Kidney (tissue), 14 donors: ENCODE results near the gene MAN2A1. TPM values are rescaled to one million over a fixed set of nuclear protein-coding genes. Genes with fewer than 3 reads are reported as not detected.

ENCODE experiments used
- DNase-seq, 5 donors: peaks; one replicate each; pipeline ENCODE4 v3.0.0-alpha.2; 2013 to 2020
- FAIRE-seq: peaks from 2 replicates; lab custom pipeline; 2012; peaks lifted over from hg19 to GRCh38; lab: Jason Lieb, UNC
- H3K27ac ChIP-seq, 2 donors: one replicate each; pipeline ENCODE4 v1.7.0; 2013; ENCODE audit warnings: low read depth in 2 of 2, low read length in 2 of 2, inconsistent platforms in 1 of 2
- H3K27me3 ChIP-seq: one replicate; pipeline ENCODE4 v1.7.1; 2013; ENCODE audit warnings: low read length, inconsistent platforms; ENCODE audit not compliant: control insufficient read depth, insufficient read depth
- H3K36me3 ChIP-seq, 3 donors: one replicate each; pipeline versions ENCODE4 v1.7.0 to v1.7.1; 2013; ENCODE audit warnings: low read length in 3 of 3, control low read depth in 1 of 3, inconsistent platforms in 1 of 3; ENCODE audit not compliant: insufficient read depth in 3 of 3, control insufficient read depth in 2 of 3
- H3K4me1 ChIP-seq, 3 donors: one replicate each; pipeline versions ENCODE4 v1.7.0 to v1.7.1; 2013; ENCODE audit warnings: low read length in 3 of 3, inconsistent platforms in 1 of 3, low read depth in 1 of 3; ENCODE audit not compliant: control insufficient read depth in 2 of 3, insufficient read depth in 2 of 3
- H3K4me3 ChIP-seq, 3 donors: one replicate each; pipeline versions ENCODE4 v1.7.0 to v1.8.1; 2013; ENCODE audit warnings: low read length in 3 of 3, control low read depth in 1 of 3, inconsistent platforms in 1 of 3
- H3K9ac ChIP-seq, 3 donors: one replicate each; pipeline versions ENCODE4 v1.7.0 to v1.7.1; 2013; ENCODE audit warnings: low read length in 3 of 3, control low read depth in 1 of 3, inconsistent platforms in 1 of 3
- H3K9me3 ChIP-seq, 3 donors: one replicate each; pipeline versions ENCODE4 v1.7.0 to v1.7.1; 2013; ENCODE audit warnings: low read length in 3 of 3, control low read depth in 1 of 3, inconsistent platforms in 1 of 3; ENCODE audit not compliant: control insufficient read depth in 2 of 3, insufficient read depth in 1 of 3
- CTCF ChIP-seq: IDR thresholded peaks from 3 replicates; pipeline ENCODE4 v1.5.1; 2012; ENCODE audit warnings: mild to moderate bottlenecking, moderate library complexity, borderline replicate concordance; ENCODE audit not compliant: insufficient read depth; ENCODE audit errors: extremely low read depth
- intact Hi-C: fragments of 100-400 bp; cut with DNase I; formaldehyde crosslinking; loops from one replicate; pipeline ENCODE4 v1.11.1; 2022
- polyA plus RNA-seq: library from polyadenylated mRNA; stranded (reverse); fragments of 350-450 nt; fragmentation: Illumina TruSeq; extraction: RNeasy Lipid Tissue Mini Kit (QIAGEN cat#74804); gene quantifications from one replicate; pipeline ENCODE4 v1.2.3, GENCODE V29; 2014; ENCODE audit warnings: low read depth, low replicate concordance; ENCODE audit not compliant: insufficient read depth
- total RNA-seq: library from RNA; stranded (reverse); fragmentation: NEBNext Ultra II Directional; extraction: Animal tissue kit (Norgen Biotek cat#: 25700); gene quantifications from one replicate; pipeline ENCODE4 v1.2.1, GENCODE V29; 2021
- donor health status: control.
- donor health status: control.
- donor health status: control.
- donor health status: control.
- donor health status: control.
- donor health status: DM: yes; HTN: yes; CAD: no.
- donor health status: Normal renal cell carcinoma (clear cell type).

Gene MAN2A1
- total and polyA plus RNA-seq, 2 donors from 2014 or later, result 12.7 to 69.9 TPM

- H3K9ac ChIP-seq, result no peak overlapping the region
- DNase-seq (no peak), FAIRE-seq (no peak)
- TF ChIP-seq CTCF, result no peak
- H3K9me3 ChIP-seq, result no peaks in the 10 kb centered on the region
- peaks cover 0 to 15% (median 2%) of the 10 kb centered on the region in 3 donors for H3K36me3 ChIP-seq
- H3K4me1 ChIP-seq, result peaks cover 0 to 7% (median 2%) of the 10 kb centered on the region in 3 donors
- intact Hi-C loops, result no loop called here
- H3K27ac ChIP-seq, result no peak overlapping the region
- no peak overlapping the region for H3K4me3 ChIP-seq
- H3K27me3 ChIP-seq, result no peaks in the 10 kb centered on the region
Measured at GRCh38 chr5:109714592-109714991, 24.9 kb downstream of the MAN2A1 start.

DNA sequence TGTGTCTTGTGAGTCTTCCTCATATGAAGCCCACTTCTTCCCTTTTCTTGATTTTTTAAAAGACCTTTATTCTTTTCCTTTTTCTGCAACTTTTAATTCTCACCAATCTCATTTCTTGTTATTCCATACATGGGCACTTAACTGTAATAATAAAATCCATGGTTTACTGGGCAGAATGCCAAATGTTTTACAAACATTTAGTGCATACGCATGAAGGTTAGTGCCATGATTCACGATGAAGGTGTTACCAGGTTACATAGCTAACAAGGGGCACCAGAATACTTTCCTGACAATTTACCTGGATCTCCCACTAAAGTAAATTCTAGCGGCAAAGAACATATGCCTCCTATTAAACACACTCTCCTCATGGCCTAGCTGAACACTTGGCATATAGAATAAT is 28.5 kb downstream of the MAN2A1 start:
- H3K9ac ChIP-seq, result no peak overlapping the region
- intact Hi-C loops, result no loop called here
- FAIRE-seq (no peak), DNase-seq (no peak)
- H3K27ac ChIP-seq, result no peak overlapping the region
- H3K4me3 ChIP-seq, result no peak overlapping the region
- TF ChIP-seq CTCF, result no peak
- H3K9me3 ChIP-seq, result no peaks in the 10 kb centered on the region
- H3K27me3 ChIP-seq, result no peaks in the 10 kb centered on the region
- H3K4me1 ChIP-seq, result peaks cover 0 to 5% (median 2%) of the 10 kb centered on the region in 3 donors
- H3K36me3 ChIP-seq, result peaks cover 0 to 15% (median 2%) of the 10 kb centered on the region in 3 donors

GRCh38 chr5:109718632-109719031 is 28.9 kb downstream of the MAN2A1 start:
- intact Hi-C loops, result no loop called here
- H3K27me3 ChIP-seq, result no peaks in the 10 kb centered on the region
- DNase-seq (no peak), FAIRE-seq (no peak)
- no peak overlapping the region for H3K27ac ChIP-seq
- H3K36me3 ChIP-seq, result peaks cover 0 to 15% (median 2%) of the 10 kb centered on the region in 3 donors
- H3K4me1 ChIP-seq, result peaks cover 0 to 5% (median 2%) of the 10 kb centered on the region in 3 donors
- H3K4me3 ChIP-seq, result no peak overlapping the region
- no peak overlapping the region for H3K9ac ChIP-seq
- no peaks in the 10 kb centered on the region for H3K9me3 ChIP-seq
- no peak for TF ChIP-seq CTCF

- Histone ChIP-seq H3K4me1 (peaks cover 0 to 2% (median 0%) of the 10 kb centered on the region in 3 donors), H3K27me3 (no peaks in the 10 kb centered on the region), H3K4me3 (no peak overlapping the region), H3K27ac (no peak overlapping the region), H3K36me3 (peaks cover 0 to 15% (median 2%) of the 10 kb centered on the region in 3 donors), H3K9me3 (no peaks in the 10 kb centered on the region), H3K9ac (no peak overlapping the region)
- intact Hi-C loops, result no loop called here
- no peak for TF ChIP-seq CTCF
- FAIRE-seq (no peak), DNase-seq (no peak)
Measured at GRCh38 chr5:109719978-109720377, 30.3 kb downstream of the MAN2A1 start.
